Islet of Langerhans (tissue), 1 donor: ENCODE data around the gene SLC25A24.
"Not testable (repeated sequence)": the region's sequence is repeated elsewhere in the genome, so short reads cannot be mapped to it uniquely, and the experiment has no call there.

ENCODE experiments used
- FAIRE-seq: peaks from one replicate; lab custom pipeline; 2011; peaks lifted over from hg19 to GRCh38; lab: Jason Lieb, UNC

SLC25A24 gene

DNA sequence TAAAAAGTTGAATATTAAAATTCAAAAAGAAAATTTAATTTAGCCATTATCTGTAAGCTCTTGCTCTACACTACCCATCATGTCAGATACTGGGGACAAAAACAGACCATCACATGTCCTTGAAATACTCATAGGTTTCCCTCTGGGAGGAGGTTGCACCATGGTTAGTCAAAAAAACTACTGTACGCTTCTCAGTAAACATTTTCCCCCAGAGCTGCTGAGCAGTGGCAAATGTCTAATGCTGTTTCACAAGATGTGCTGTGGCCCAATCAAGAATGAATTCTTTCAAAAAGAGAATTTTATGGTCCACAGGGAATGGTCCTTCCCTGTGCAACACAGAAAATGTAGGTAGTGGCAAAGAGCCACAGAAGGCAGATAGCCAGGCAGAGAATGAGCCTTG is 6.1 kb downstream of the SLC25A24 start:
- FAIRE-seq, result no peak

DNA sequence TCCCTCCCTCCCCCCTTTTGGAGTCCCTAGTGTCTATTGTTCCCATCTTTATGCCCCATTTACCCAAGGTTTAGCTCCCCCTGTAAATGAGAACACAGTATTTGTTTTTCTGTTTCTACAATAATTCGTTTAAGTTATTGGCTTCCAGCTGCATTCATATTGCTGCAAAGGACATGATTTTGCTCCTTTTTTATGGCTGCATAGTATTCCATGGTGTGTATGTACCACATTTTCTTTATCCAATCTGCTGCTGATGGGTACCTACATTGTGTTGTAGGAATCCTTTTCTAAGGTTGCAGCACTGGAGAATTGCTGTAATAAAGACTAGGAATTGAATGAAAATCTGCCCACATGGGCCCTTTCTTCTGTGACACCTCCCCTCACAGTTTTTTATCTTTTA is 6.8 kb downstream of the SLC25A24 start:
- no peak for FAIRE-seq

DNA sequence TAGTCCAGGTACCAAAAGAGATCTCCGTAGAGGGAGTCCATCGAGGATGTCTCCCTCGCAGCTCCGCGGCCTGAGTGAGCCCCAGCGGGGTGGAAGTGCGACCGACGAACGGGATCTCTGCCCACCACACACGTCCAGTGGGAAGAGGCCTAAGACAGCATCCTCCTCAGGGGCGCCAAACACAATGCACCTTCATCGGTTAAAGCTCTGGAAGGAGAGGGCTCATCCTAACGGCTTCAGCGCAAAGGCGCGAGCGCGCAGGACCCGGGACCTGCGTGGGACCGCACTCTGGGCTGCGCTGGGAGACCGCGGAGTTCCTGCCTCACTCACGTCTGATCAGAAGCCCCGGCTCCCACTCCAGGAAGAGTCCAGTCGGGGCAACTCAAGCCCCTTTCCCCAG is 7.6 kb downstream of the SLC25A24 start:
- FAIRE-seq, result no peak

DNA sequence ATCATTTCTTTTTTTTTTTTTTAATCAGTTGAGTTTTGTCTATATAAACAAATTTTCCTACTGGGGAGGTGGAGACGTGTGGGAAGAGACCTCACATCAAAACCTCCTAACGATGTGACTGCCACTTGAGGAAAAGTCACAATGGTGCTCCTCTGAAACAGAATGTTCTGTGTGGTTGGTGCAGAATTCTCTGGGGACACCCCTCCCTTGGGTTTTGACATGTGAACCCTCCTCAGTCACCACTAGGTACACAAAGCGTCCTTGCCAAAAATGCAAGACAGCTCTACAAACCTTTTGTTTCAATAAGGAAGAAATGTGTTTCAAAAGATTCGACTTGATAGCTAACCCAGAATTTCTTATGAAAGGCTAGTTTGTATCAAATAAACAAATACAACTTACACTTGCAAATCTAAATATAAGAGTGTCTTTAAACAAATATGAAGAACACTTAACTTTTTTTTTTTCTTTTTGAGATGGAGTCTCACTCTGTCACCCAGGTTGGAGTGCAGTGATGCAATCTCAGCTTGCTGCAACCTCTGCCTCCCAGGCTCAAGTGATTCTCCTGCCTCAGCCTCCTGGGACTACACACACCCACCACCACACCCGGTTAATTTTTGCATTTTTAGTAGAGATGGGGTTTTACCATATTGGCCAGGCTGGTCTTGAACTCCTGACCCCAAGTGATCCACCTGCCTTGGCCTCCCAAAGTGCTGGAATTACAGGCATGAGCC is 9.3 kb downstream of the SLC25A24 start:
- no peak for FAIRE-seq

DNA sequence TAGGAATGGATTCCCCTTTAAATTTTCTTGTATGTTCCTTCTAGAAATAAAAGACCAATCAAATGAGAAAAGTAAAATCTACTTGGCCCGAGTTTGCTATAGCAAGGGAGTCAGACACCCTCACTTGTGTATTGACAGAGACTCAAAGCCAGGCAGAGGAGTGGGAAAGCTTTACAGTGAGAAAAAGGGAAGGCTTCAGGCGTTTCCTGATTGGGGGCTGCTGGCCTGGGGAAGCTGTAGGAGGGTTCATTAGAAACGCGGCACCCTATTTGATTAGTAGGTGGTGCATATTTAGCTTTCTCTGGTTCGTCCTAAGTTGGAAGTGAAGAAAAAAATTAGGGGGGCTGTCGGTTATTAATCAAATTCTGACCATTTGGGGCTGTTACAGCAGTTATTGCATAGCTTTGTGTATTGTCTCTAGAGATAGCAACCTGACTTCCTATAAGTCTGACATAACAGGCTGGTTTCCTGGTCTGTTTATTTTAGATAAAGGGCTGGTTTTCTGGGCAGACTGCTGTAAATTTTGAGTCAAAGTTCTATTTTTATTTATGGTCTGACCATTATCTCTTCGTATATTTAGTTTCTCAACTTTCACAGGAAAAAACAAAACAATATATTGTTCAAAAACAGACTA is 10.0 kb downstream of the SLC25A24 start:
- no peak for FAIRE-seq

DNA sequence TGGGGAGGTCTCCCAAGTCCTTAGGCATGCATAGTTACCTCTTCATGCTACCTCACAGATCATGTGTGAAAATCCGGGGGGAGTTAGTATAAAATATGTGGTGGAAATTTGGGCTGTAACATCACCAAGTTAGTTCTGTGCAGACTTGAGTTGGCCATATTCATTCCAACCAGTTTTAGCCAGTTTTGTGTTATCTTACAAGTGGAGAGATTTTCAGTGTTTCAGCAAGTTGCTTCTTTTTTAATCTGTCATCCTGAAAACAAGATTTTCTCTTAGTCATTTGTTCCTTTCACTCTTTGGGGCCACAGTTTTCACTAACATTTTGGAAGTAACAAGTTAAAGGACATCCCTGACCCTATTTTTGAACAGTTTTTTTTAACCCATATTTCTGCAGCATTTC is 11.3 kb downstream of the SLC25A24 start:
- no peak for FAIRE-seq

DNA sequence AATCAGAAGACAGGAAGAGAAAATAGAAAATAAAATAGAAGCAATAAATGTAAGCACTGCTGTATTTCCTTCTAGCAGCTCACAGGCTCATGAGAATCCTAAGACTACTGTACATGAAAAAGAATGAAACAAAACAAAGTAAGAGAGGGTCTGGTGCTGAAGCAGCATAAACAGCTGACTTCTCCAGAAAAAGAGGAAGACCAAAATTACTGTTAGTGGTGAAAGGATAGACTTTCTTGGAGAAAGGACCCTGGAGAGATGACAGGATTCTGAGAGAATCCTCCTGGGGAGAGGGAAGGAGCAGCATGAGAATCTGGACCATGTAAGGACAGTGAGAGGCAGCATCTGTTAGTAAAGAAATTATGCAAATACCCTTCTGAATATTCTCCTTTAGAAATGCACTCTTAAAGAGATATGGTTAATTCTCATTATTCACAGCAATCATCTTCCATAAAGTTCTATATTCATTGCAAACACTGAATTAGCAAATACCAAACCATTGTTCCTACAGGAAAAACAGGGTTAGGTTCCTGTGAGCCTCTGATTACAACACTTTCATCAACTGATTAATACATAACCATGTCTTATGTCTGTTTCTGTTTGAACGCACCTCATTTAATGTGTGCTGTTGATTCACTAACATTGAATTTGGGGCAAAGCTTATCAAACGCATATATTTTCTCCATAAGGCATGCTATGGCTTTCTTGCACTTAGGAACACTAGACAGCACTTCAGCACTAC is 17.0 kb downstream of the SLC25A24 start:
- FAIRE-seq, result peak; percentile 5

DNA sequence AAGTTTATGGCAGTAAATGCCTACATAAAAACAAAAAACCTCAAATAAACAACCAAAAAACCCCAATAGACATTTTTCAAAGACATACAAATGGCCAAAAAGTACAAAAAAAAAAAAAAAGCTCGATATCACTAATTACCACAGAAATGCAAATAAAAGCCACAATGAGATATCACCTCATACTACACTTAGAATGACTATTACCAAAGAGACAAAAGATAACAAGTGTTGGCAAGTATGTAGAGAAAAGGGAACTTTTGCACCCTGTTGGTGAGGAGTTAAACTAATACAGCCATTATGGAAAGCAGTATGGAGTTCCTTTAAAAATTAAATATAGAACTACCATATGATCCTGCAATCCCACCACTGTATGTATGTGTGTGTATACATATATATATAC is 21.1 kb downstream of the SLC25A24 start:
- no peak for FAIRE-seq

DNA sequence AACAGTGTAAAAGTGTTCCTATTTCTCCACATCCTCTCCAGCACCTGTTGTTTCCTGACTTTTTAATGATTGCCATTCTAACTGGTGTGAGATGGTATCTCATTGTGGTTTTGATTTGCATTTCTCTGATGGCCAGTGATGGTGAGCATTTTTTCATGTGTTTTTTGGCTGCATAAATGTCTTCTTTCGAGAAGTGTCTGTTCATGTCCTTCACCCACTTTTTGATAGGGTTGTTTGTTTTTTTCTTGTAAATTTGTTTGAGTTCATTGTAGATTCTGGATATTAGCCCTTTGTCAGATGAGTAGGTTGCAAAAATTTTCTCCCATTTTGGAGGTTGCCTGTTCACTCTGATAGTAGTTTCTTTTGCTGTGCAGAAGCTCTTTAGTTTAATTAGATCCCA is 37.7 kb downstream of the SLC25A24 start:
- not testable (repeated sequence) for FAIRE-seq

DNA sequence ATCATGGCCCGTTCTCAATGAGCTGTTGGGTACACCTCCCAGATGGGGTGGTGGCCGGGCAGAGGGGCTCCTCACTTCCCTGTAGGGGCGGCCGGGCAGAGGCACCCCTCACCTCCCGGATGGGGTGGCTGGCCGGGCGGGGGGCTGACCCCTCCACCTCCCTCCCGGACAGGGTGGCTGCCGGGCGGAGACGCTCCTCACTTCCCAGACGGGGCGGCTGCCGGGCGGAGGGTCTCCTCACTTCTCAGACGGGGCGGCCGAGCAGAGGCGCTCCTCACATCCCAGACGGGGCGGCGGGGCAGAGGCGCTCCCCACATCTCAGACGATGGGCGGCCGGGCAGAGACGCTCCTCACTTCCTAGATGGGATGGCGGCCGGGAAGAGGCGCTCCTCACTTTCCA is 40.2 kb downstream of the SLC25A24 start:
- not testable (repeated sequence) for FAIRE-seq

DNA sequence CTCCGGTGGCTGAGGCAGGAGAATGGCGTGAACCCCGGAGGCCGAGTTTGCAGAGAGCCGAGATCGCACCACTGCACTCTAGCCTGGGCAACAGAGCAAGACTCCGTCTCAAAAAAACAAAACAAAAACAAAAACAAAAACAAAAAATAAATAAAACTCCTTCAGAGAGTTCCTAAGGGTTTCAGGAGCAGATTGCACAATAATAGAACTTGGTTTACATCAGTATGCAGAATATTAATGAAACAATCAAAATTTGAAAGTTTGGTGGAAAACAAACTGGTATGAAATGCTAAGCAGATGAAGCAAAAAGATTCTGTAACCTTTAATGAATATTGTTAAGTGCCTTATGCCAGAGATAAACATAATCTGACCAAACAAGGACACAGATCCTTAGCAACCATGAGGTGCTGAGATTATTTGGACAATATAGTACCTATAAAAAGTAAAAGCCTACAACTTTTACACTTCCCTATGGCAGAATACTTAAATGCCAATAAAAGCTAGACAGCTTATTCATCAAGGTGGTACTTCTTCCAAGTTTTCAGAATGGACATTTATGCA is 41.2 kb downstream of the SLC25A24 start:
- no peak for FAIRE-seq

DNA sequence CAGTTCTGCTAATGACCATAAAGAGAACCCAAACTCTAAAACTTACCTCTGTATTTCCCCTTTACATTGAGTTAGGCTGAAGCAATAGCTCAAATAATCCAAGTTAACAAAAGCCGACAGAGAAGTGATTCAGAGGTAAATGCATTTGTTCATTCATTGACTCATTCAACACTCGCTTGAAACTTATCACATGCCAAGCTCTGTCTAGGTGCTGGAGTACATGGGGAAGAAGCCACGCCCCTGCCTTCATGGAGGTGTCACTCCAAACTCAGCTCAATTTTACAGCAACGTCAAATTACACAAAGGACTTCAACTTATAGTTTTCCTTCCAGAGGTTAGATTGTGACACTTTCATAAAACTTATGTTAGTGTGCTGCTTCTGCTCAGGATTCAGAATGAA is 45.8 kb downstream of the SLC25A24 start:
- FAIRE-seq, result no peak

DNA sequence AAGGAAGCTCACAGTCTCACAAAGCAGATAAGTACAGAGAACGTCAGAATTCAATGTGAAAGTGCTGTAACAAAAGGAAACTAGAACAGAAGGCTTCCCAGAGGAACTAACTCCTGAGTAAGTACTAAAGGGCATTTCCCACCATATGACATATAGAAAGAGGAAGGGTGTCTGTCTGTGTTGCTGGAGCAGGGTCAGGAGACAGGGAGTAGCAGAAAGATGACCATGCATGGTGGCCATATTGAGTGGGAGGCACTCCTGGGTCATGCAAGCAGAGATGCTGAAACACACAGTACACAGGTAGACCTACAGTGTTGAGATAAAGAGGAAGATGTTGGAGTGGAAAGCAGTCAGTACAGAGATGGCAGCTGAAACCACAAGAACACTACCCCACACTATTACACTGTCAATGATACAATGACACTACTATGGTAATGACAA is 47.3 kb downstream of the SLC25A24 start:
- FAIRE-seq, result no peak

DNA sequence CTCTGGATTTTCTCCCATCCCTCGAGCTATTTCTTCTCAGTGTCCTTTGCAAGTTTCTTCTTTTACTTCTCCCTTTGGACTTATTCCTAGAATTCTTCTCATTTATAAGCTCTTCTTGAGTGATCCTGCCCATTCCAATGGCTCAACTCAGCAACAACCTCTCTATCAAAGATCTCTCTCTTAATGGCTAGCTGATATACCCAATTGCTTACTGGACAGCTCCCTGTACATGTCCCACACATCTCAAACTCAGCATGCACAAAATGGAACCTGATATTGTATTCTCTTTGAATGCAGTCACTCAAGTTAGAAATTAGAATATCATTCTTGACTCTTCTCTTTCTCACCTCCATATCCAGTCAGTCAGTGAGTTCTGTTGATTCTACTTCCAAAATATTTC is 48.6 kb downstream of the SLC25A24 start:
- FAIRE-seq, result no peak

DNA sequence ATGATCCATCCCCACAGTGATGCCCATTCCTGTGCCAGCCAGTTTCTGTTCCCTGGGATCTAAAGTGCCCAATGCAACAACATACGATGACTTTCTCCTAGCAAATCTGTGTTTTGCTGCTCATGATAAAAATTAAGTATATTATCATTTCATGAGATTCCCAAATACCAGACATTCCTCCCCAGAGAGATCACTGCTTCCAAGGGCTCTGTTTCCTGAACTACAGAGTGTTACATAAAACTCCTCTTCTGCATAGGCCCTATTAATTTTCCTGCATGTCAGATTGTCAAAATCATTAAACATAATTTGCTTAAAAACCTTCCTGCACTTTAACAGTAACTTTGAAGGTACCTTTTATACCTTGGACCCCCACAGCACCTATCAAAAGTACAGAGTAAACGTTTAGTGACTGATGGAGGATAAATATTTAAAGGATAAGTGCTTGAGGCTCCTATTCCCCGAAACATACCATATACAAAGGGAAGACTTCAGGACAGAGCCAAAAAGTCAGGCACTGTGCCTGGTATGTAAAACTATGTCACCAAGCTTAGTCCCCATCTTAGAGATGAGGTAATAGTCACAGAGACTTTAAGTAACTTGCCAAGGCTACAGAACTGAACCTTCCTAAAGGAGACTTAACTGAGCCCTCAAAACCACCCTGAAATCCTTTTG is 50.2 kb downstream of the SLC25A24 start:
- FAIRE-seq, result no peak

DNA sequence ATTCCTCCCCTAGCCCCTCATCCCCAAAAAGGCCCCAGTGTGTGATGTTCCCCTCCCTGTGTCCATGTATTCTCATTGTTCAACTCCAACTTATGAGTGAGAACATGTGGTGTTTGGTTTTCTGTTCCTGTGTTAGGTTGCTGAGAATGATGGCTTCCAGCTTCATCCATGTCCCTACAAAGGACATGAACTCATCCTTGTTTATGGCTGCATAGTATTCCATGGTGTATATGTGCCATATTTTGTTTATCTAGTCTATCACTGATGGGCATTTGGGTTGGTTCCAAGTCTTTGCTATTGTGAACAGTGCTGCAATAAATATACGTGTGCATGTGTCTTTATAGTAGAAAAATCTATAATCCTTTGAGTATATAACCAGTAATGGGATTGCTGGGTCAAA is 55.6 kb downstream of the SLC25A24 start:
- not testable (repeated sequence) for FAIRE-seq

DNA sequence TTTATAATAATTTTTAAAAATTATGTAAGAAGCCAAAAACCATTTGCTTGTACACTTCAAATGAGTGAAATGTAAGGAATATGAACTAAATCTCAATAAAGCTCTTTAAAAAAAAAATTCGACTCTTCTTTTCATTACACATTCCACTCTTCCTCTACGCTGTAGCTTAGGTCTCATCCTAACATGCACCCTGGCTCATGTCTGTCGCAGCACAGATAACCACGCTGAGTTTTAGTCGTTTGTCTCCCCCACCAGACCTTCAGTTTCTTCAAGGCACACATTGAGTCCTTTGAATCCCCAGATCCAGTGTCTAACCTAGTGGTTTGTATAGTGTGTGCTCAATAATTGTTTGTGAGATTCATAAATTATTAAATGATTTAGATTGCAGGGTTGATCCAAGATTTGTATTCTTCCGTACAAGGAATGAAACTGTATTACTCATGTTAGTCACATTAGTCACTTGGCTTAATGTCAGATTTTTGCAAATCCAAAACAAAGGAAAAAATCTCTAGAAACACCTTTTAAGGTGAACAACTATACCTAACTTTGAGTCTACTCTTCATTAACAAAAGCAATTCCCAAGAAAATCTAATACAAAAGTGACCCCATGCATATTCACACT is 57.3 kb downstream of the SLC25A24 start:
- FAIRE-seq, result no peak

DNA sequence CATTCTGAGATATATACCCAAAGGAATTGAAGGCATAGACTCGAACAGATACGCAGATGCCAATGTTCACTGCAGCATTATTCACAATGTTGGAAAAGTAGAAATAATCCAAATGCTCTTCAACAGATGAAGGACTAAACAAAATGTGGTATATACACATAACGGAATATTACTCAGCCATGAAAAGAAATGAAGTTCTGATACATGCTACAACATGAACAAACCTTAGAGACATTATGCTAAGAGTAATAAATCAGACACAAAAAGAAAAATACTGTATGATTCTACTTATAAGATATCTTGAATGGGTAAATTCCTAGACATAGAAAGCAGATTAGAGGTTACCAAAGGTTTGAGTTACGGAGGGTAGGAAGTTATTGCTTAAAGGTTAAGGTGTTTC is 57.9 kb downstream of the SLC25A24 start:
- no peak for FAIRE-seq

DNA sequence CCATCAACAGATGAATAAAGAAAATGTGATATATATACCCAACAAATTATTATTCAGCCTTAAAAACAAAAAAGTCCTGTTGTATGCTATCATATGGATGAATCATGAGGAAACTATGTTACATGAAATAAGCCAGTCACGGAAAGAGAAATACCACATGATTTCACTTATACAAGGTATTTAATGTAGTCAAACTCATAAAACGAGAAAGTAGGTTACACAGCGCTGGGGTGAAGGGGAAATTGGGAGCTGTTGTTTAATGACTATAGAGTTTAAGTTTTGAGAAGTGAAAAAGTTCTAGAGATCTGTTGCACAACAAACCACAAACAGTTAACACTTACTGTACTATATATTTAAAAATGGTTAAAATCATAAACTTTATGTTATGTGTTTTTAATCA is 58.5 kb downstream of the SLC25A24 start:
- peak; percentile 49 for FAIRE-seq

DNA sequence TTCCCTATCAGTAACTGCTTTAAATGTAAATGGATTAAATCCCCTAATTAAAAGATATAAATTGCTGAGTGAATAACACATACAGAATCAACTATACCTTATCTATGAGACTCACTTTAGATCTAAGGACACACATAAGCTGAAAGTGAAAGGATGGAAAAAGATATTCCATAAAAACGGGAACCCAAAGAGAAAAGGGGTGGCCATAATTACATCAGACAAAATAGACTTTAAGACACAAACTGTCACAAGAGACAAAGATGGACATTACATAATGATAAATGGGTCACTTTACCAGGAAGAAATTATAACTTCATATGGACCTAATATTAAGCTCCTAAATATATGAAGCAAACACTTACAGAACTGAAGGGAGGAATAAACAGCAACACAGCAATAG is 59.2 kb downstream of the SLC25A24 start:
- FAIRE-seq, result no peak

DNA sequence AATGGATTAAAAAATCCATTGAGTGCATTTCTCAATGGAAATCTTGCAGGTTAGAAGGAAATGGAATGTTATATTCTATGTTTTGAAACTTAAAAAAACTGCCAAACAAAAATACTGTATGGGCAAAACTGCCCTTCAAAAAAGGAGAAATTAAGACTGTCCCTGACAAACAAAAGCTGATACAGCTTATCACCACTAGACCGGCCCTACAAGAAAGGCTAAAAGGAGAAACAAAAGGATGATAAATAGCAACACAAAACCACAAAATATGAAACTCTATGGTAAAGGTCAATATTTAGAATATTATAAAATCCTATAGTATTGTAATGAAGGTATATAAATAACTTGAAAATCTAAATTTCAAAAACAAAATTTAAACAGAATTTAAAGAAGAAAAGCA is 60.0 kb downstream of the SLC25A24 start:
- no peak for FAIRE-seq

DNA sequence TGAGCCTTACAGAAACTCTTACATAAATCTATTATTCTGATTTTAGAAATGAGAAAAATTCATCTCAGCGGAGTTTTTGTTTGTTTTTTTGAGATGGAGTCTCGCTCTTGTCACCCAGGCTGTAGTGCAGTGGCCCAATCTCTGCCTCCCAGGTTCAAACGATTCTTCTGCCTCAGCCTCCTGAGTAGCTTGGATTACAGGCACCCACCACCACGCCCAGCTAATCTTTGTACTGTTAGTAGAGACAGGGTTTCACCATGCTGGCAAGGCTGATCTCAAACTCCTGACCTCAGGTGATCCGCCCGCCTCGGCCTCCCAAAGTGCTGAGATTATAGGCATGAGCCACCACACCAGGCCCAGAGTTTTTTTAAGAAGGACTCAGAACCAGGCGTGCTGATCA is 60.6 kb downstream of the SLC25A24 start:
- not testable (repeated sequence) for FAIRE-seq
